SK-N-SH (cell line): ENCODE results near the gene PRKCA. TPM values are rescaled to one million over a fixed set of nuclear protein-coding genes. Genes with fewer than 3 reads are reported as not detected.

Experiments used
- CTCF ChIP-seq: fragments of 200-600 bp; sonication (generic); IDR thresholded peaks from 2 replicates; pipeline ENCODE4 v1.6.1; 2017; ENCODE audit warnings: antibody characterized with exemption, mild to moderate bottlenecking, moderate library complexity
- ELF1 ChIP-seq: IDR thresholded peaks from 2 replicates; pipeline ENCODE4 v1.4.0; 2012
- EZH2phosphoT487 ChIP-seq: fragments of 200-600 bp; sonication (generic); IDR thresholded peaks from 2 replicates; pipeline ENCODE4 v1.6.1; 2017; ENCODE audit warnings: low read depth, mixed run types, mild to moderate bottlenecking, antibody characterized with exemption, moderate library complexity, borderline replicate concordance
- FOXJ3 ChIP-seq: sonication (generic); formaldehyde crosslinking; IDR thresholded peaks from 2 replicates; pipeline ENCODE4 v1.5.1; 2020; ENCODE audit warnings: mild to moderate bottlenecking, missing genetic modification reagents
- FOXM1 ChIP-seq: IDR thresholded peaks from 2 replicates; pipeline ENCODE4 v1.4.0; 2012; ENCODE audit warnings: low read depth, mild to moderate bottlenecking
- GABPA ChIP-seq: IDR thresholded peaks from 2 replicates; pipeline ENCODE4 v1.4.0; 2012; ENCODE audit warnings: low read depth, mild to moderate bottlenecking
- GATA2 ChIP-seq: sonication (generic); formaldehyde crosslinking; IDR thresholded peaks from 2 replicates; pipeline ENCODE4 v1.5.0; 2020; ENCODE audit warnings: mild to moderate bottlenecking, missing genetic modification reagents
- MEF2A ChIP-seq: IDR thresholded peaks from 2 replicates; pipeline ENCODE4 v1.4.0; 2012; ENCODE audit warnings: low read depth, borderline replicate concordance
- NFIC ChIP-seq: IDR thresholded peaks from 2 replicates; pipeline ENCODE4 v1.4.0; 2012; ENCODE audit warnings: borderline replicate concordance
- RCOR1 ChIP-seq: fragments of 150-350 bp; IDR thresholded peaks from 2 replicates; pipeline ENCODE4 v1.6.1; 2017; ENCODE audit warnings: antibody characterized with exemption, low read length
- REST ChIP-seq: IDR thresholded peaks from 2 replicates; pipeline ENCODE4 v1.6.1; 2012; ENCODE audit warnings: mild to moderate bottlenecking, low read depth, low read length, moderate library complexity
- RFX5 ChIP-seq: IDR thresholded peaks from 2 replicates; pipeline ENCODE4 v1.6.1; 2012; ENCODE audit warnings: mild to moderate bottlenecking, improper control_type of control experiment, low read length
- TCF12 ChIP-seq: IDR thresholded peaks from 2 replicates; pipeline ENCODE4 v1.4.0; 2012
- USF1 ChIP-seq: IDR thresholded peaks from 2 replicates; pipeline ENCODE4 v1.4.0; 2012; ENCODE audit warnings: low read depth, borderline replicate concordance
- YY1 ChIP-seq: IDR thresholded peaks from 2 replicates; pipeline ENCODE4 v1.4.0; 2012; ENCODE audit warnings: low read depth, mild to moderate bottlenecking
- polyA plus RNA-seq, 3 experiments: library from polyadenylated mRNA; depleted of rRNA; stranded (reverse); fragments of >200 nt; gene quantifications; 2 replicates each; pipeline ENCODE4 v1.2.3, GENCODE V29; 2012

The PRKCA gene
- polyA plus RNA-seq, 1 of the 3 experiments (the other 2 are of a cell fraction), result 108 TPM

- no peak for TF ChIP-seq CTCF
- peak; percentile 95 for TF ChIP-seq TCF12
- no peak for TF ChIP-seq USF1
- no peak for TF ChIP-seq EZH2phosphoT487
- TF ChIP-seq RCOR1, result no peak
- no peak for TF ChIP-seq RFX5
- 0 out of 2 replicates have a peak, but pooled peaks have one; percentile 51 for TF ChIP-seq YY1
- no peak for TF ChIP-seq FOXM1
- TF ChIP-seq ELF1, result peak; percentile 24; the same call in 1 of the 2 replicates
- no peak for TF ChIP-seq FOXJ3
- TF ChIP-seq REST, result 0 out of 2 replicates have a peak, but pooled peaks have one; percentile 54
- no peak for TF ChIP-seq MEF2A
- no peak for TF ChIP-seq GATA2
- no peak for TF ChIP-seq GABPA
- peak; percentile 67; the same call in 1 of the 2 replicates for TF ChIP-seq NFIC
Measured at GRCh38 chr17:66494023-66494803, 191.8 kb downstream of the PRKCA start (continued).
